Measurements from ENCODE around the gene ARHGEF9.
A peak's percentile ranks its signal among the peaks of the same experiment; 100 is the strongest.

The ARHGEF9 gene

GRCh38 chrX:63755892-63756291 is 29.1 kb downstream of the ARHGEF9 start:
- Mint-ChIP-seq H3K9me3 (ENCODE audit: low read depth) (no peaks in the 10 kb centered on the region), H3K36me3 (no peaks in the 10 kb centered on the region), H3K27me3 (no peaks in the 10 kb centered on the region), H3K4me3 (peak overlapping the region; percentile 99), H3K4me1 (ENCODE audit: low read depth) (peaks cover 30% of the 10 kb centered on the region), H3K27ac (no peak overlapping the region)

GRCh38 chrX:63754860-63755579 is 30.0 kb downstream of the ARHGEF9 start:
- Mint-ChIP-seq H3K9me3 (ENCODE audit: low read depth) (no peaks in the 10 kb centered on the region), H3K27ac (peak overlapping the region; percentile 97), H3K27me3 (no peaks in the 10 kb centered on the region), H3K4me3 (peak overlapping the region; percentile 99), H3K4me1 (ENCODE audit: low read depth) (peaks cover 33% of the 10 kb centered on the region), H3K36me3 (no peaks in the 10 kb centered on the region)

GRCh38 chrX:63754136-63754859 is 30.7 kb downstream of the ARHGEF9 start:
- Mint-ChIP-seq H3K9me3 (ENCODE audit: low read depth) (no peaks in the 10 kb centered on the region), H3K27me3 (no peaks in the 10 kb centered on the region), H3K27ac (peak overlapping the region; percentile 97), H3K4me1 (ENCODE audit: low read depth) (peaks cover 37% of the 10 kb centered on the region), H3K4me3 (peak overlapping the region; percentile 99), H3K36me3 (no peaks in the 10 kb centered on the region)

- H3K36me3 Mint-ChIP-seq, result no peaks in the 10 kb centered on the region
- H3K9me3 Mint-ChIP-seq (ENCODE audit: low read depth), result no peaks in the 10 kb centered on the region
- peaks cover 54% of the 10 kb centered on the region for H3K4me1 Mint-ChIP-seq (ENCODE audit: low read depth)
- no peak overlapping the region for H3K4me3 Mint-ChIP-seq
- H3K27ac Mint-ChIP-seq, result no peak overlapping the region
- H3K27me3 Mint-ChIP-seq, result no peaks in the 10 kb centered on the region
Observed at GRCh38 chrX:63751481-63751880, 33.5 kb downstream of the ARHGEF9 start.

- no peaks in the 10 kb centered on the region for H3K9me3 Mint-ChIP-seq (ENCODE audit: low read depth)
- no peak overlapping the region for H3K27ac Mint-ChIP-seq
- no peaks in the 10 kb centered on the region for H3K36me3 Mint-ChIP-seq
- peaks cover 57% of the 10 kb centered on the region for H3K4me1 Mint-ChIP-seq (ENCODE audit: low read depth)
- H3K27me3 Mint-ChIP-seq, result no peaks in the 10 kb centered on the region
- no peak overlapping the region for H3K4me3 Mint-ChIP-seq
Observed at GRCh38 chrX:63750811-63751210, 34.2 kb downstream of the ARHGEF9 start.

GRCh38 chrX:63747331-63747730 is 37.7 kb downstream of the ARHGEF9 start:
- Mint-ChIP-seq H3K27ac (no peak overlapping the region), H3K27me3 (no peaks in the 10 kb centered on the region), H3K4me3 (no peak overlapping the region), H3K36me3 (peaks cover 2% of the 10 kb centered on the region), H3K9me3 (ENCODE audit: low read depth) (no peaks in the 10 kb centered on the region), H3K4me1 (ENCODE audit: low read depth) (peaks cover 55% of the 10 kb centered on the region)

- H3K36me3 Mint-ChIP-seq, result peaks cover 3% of the 10 kb centered on the region
- H3K27me3 Mint-ChIP-seq, result no peaks in the 10 kb centered on the region
- H3K4me3 Mint-ChIP-seq, result no peak overlapping the region
- H3K4me1 Mint-ChIP-seq (ENCODE audit: low read depth), result peaks cover 58% of the 10 kb centered on the region
- H3K27ac Mint-ChIP-seq, result peak overlapping the region; percentile 46
- H3K9me3 Mint-ChIP-seq (ENCODE audit: low read depth), result no peaks in the 10 kb centered on the region
Observed at GRCh38 chrX:63746715-63747114, 38.3 kb downstream of the ARHGEF9 start.

GRCh38 chrX:63746278-63746677 is 38.7 kb downstream of the ARHGEF9 start:
- Mint-ChIP-seq H3K36me3 (peaks cover 4% of the 10 kb centered on the region), H3K4me3 (no peak overlapping the region), H3K27me3 (no peaks in the 10 kb centered on the region), H3K4me1 (ENCODE audit: low read depth) (peaks cover 56% of the 10 kb centered on the region), H3K9me3 (ENCODE audit: low read depth) (no peaks in the 10 kb centered on the region), H3K27ac (peak overlapping the region; percentile 73)

GRCh38 chrX:63744850-63745394 is 40.1 kb downstream of the ARHGEF9 start:
- peaks cover 51% of the 10 kb centered on the region for H3K4me1 Mint-ChIP-seq (ENCODE audit: low read depth)
- peaks cover 4% of the 10 kb centered on the region for H3K36me3 Mint-ChIP-seq
- H3K27ac Mint-ChIP-seq, result no peak overlapping the region
- H3K27me3 Mint-ChIP-seq, result no peaks in the 10 kb centered on the region
- no peak overlapping the region for H3K4me3 Mint-ChIP-seq
- no peaks in the 10 kb centered on the region for H3K9me3 Mint-ChIP-seq (ENCODE audit: low read depth)

- Mint-ChIP-seq H3K4me3 (no peak overlapping the region), H3K27me3 (no peaks in the 10 kb centered on the region), H3K4me1 (ENCODE audit: low read depth) (peaks cover 51% of the 10 kb centered on the region), H3K9me3 (ENCODE audit: low read depth) (no peaks in the 10 kb centered on the region), H3K36me3 (peaks cover 4% of the 10 kb centered on the region), H3K27ac (no peak overlapping the region)
Observed at GRCh38 chrX:63743596-63743995, 41.4 kb downstream of the ARHGEF9 start.

- peaks cover 4% of the 10 kb centered on the region for H3K36me3 Mint-ChIP-seq
- H3K9me3 Mint-ChIP-seq (ENCODE audit: low read depth), result no peaks in the 10 kb centered on the region
- no peaks in the 10 kb centered on the region for H3K27me3 Mint-ChIP-seq
- H3K4me3 Mint-ChIP-seq, result no peak overlapping the region
- peaks cover 34% of the 10 kb centered on the region for H3K4me1 Mint-ChIP-seq (ENCODE audit: low read depth)
- H3K27ac Mint-ChIP-seq, result no peak overlapping the region
Observed at GRCh38 chrX:63740382-63740781, 44.6 kb downstream of the ARHGEF9 start.

GRCh38 chrX:63739885-63740284 is 45.1 kb downstream of the ARHGEF9 start:
- no peaks in the 10 kb centered on the region for H3K9me3 Mint-ChIP-seq (ENCODE audit: low read depth)
- peaks cover 4% of the 10 kb centered on the region for H3K36me3 Mint-ChIP-seq
- no peak overlapping the region for H3K27ac Mint-ChIP-seq
- no peak overlapping the region for H3K4me3 Mint-ChIP-seq
- peaks cover 32% of the 10 kb centered on the region for H3K4me1 Mint-ChIP-seq (ENCODE audit: low read depth)
- no peaks in the 10 kb centered on the region for H3K27me3 Mint-ChIP-seq

- Mint-ChIP-seq H3K4me1 (ENCODE audit: low read depth) (peaks cover 23% of the 10 kb centered on the region), H3K9me3 (ENCODE audit: low read depth) (no peaks in the 10 kb centered on the region)
Observed at GRCh38 chrX:63738696-63739095, 46.3 kb downstream of the ARHGEF9 start.

GRCh38 chrX:63737131-63737921 is 47.7 kb downstream of the ARHGEF9 start:
- peaks cover 20% of the 10 kb centered on the region for H3K4me1 Mint-ChIP-seq (ENCODE audit: low read depth)
- no peak overlapping the region for H3K27ac Mint-ChIP-seq
- no peaks in the 10 kb centered on the region for H3K27me3 Mint-ChIP-seq
- H3K36me3 Mint-ChIP-seq, result peaks cover 2% of the 10 kb centered on the region
- no peaks in the 10 kb centered on the region for H3K9me3 Mint-ChIP-seq (ENCODE audit: low read depth)
- no peak overlapping the region for H3K4me3 Mint-ChIP-seq

More at GRCh38 chrX:63738696-63739095, 46.3 kb downstream of the ARHGEF9 start:
- Mint-ChIP-seq H3K27ac (no peak overlapping the region), H3K27me3 (no peaks in the 10 kb centered on the region), H3K36me3 (peaks cover 4% of the 10 kb centered on the region), H3K4me3 (no peak overlapping the region)

GRCh38 chrX:63735882-63736281 is 49.1 kb downstream of the ARHGEF9 start:
- Mint-ChIP-seq H3K9me3 (ENCODE audit: low read depth) (no peaks in the 10 kb centered on the region), H3K36me3 (no peaks in the 10 kb centered on the region), H3K27ac (no peak overlapping the region), H3K27me3 (no peaks in the 10 kb centered on the region), H3K4me1 (ENCODE audit: low read depth) (peaks cover 15% of the 10 kb centered on the region), H3K4me3 (no peak overlapping the region)
